NB4 (cell line): ENCODE data around the gene MRPL50.

ENCODE experiments used
- DNase-seq: peaks from one replicate; pipeline ENCODE4 v3.0.0; 2010; ENCODE audit warnings: low read depth
- H3K4me3 ChIP-seq: one replicate; pipeline ENCODE4 v1.5.1; 2011; ENCODE audit warnings: mild to moderate bottlenecking, low read depth, low read length, moderate library complexity
- CTCF ChIP-seq: IDR thresholded peaks from one replicate; pipeline ENCODE4 v1.5.1; 2012; ENCODE audit warnings: low read depth, low read length
- MAX ChIP-seq: IDR thresholded peaks from 2 replicates; pipeline ENCODE4 v1.6.1; 2011; ENCODE audit warnings: low read depth, low read length
- MYC ChIP-seq: IDR thresholded peaks from 2 replicates; pipeline ENCODE4 v1.6.1; 2011; ENCODE audit warnings: low read depth, low read length
- POLR2A ChIP-seq: IDR thresholded peaks from 2 replicates; pipeline ENCODE4 v1.6.1; 2011; ENCODE audit warnings: mild to moderate bottlenecking; ENCODE audit not compliant: insufficient read length; ENCODE audit errors: extremely low read depth

Gene MRPL50

GRCh38 chr9:101399643-101399970 is 1.2 kb upstream of the MRPL50 start:
- DNase-seq = peak; percentile 28
- TF ChIP-seq MAX (no peak), POLR2A (no peak), MYC (no peak), CTCF (no peak)

GRCh38 chr9:101398930-101399642 is 668 bp upstream of the MRPL50 start:
- peak; percentile 13 for DNase-seq
- no peak for TF ChIP-seq CTCF
- TF ChIP-seq MYC = no peak

More at GRCh38 chr9:101399643-101399970, 1.2 kb upstream of the MRPL50 start:
- H3K4me3 ChIP-seq = peak overlapping the region; percentile 84

GRCh38 chr9:101397746-101398067 is 711 bp downstream of the MRPL50 start:
- no peak for DNase-seq
- peak overlapping the region; percentile 82 for H3K4me3 ChIP-seq
- TF ChIP-seq MYC = no peak
- no peak for TF ChIP-seq CTCF
- no peak for TF ChIP-seq POLR2A
- TF ChIP-seq MAX = no peak

More at GRCh38 chr9:101398930-101399642, 668 bp upstream of the MRPL50 start:
- peak overlapping the region; percentile 84 for H3K4me3 ChIP-seq

- TF ChIP-seq POLR2A (no peak), CTCF (no peak), MAX (no peak), MYC (no peak)
Measured at GRCh38 chr9:101394687-101395086, 3.7 kb downstream of the MRPL50 start.

GRCh38 chr9:101393135-101393534 is 5.3 kb downstream of the MRPL50 start:
- TF ChIP-seq CTCF (no peak), MYC (no peak), POLR2A (no peak), MAX (no peak)
- H3K4me3 ChIP-seq = no peak overlapping the region
- DNase-seq = no peak

More at GRCh38 chr9:101394687-101395086, 3.7 kb downstream of the MRPL50 start:
- no peak for DNase-seq
- H3K4me3 ChIP-seq = no peak overlapping the region

- TF ChIP-seq CTCF = peak; percentile 5
- no peak for TF ChIP-seq MYC
- H3K4me3 ChIP-seq = no peak overlapping the region
- peak; percentile 11 for DNase-seq
Measured at GRCh38 chr9:101388507-101388993, 9.9 kb downstream of the MRPL50 start.
